ENCODE results near the gene CTNNB1. TPM values are rescaled to one million over a fixed set of nuclear protein-coding genes. Genes with fewer than 3 reads are reported as not detected.

The CTNNB1 gene
- total and polyA plus RNA-seq, 2 of the 8 experiments (the other 6 are each of a cell fraction or from before 2014, with no cell fraction given) = 356 to 579 TPM

DNA sequence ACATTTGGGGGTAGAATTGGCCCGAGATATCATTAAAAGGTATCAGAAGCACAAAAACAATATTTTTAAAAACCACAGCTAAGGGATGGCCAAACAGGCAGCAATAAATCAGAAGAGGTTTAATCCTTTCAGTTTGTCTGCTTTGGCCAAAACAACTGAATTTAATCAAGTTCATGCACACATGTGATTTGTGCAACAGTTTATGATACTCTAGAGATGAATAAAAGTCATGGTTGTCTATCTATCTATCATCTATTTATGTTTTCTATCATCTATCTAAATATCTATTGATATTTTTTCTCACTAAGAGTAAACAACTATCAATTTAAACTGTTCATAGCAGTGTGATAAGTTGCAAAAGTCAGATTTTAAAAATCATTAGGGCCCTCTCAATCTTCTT, 13.0 kb upstream of the CTNNB1 start:
- 92% methylated on average over 1 of the region's 1 CpG; no CpG with 5 or more reads in 1 of the 2 experiments for WGBS, 2 experiments (ENCODE audit: extremely low coverage in 1 of 2, insufficient coverage in 1 of 2, insufficient read length in 1 of 2, insufficient replicate concordance in 2 of 2, low coverage in 1 of 2, low lambda C conversion rate in 2 of 2, missing lambda C conversion rate in 1 of 2)
- CTCF ChIA-PET (ENCODE audit: partially characterized antibody) = no interaction called here
- TF ChIP-seq ZNF274 (IDR thresholded peaks at IDR 0.05; ENCODE audit: borderline replicate concordance, extremely low read depth, low read length) (no peak), SP4 (IDR thresholded peaks at IDR 0.05; ENCODE audit: low read length) (no peak), SIN3A (conservative IDR thresholded peaks at IDR 0.05 in 1 of 2, IDR thresholded peaks at IDR 0.05 in 1 of 2; ENCODE audit: low read depth in 1 of 2, low read length in 2 of 2) (no peak), TBP (IDR thresholded peaks at IDR 0.05; ENCODE audit: low read depth, low read length) (no peak), CBX5 (IDR thresholded peaks at IDR 0.05; ENCODE audit: low read depth, low read length) (no peak), CEBPB (IDR thresholded peaks at IDR 0.05; ENCODE audit: low read depth, low read length) (no peak), TAF7 (optimal IDR thresholded peaks at IDR 0.05; ENCODE audit: borderline replicate concordance, low read depth, low read length) (no peak), SRF (IDR thresholded peaks at IDR 0.05; ENCODE audit: low read depth, low read length) (no peak), NRF1 (IDR thresholded peaks at IDR 0.05; ENCODE audit: low read depth, low read length) (no peak), RAD21 (IDR thresholded peaks at IDR 0.05 in 1 of 2, conservative IDR thresholded peaks at IDR 0.05 in 1 of 2; ENCODE audit: low read depth in 2 of 2, low read length in 2 of 2) (no peak), RFX5 (IDR thresholded peaks at IDR 0.05; ENCODE audit: borderline replicate concordance, low read depth, low read length) (no peak), SIX5 (IDR thresholded peaks at IDR 0.05; ENCODE audit: low read depth, low read length) (no peak)
- TF ChIP-seq, protein P1, sequence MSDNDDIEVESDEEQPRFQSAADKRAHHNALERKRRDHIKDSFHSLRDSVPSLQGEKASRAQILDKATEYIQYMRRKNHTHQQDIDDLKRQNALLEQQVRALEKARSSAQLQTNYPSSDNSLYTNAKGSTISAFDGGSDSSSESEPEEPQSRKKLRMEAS (IDR thresholded peaks at IDR 0.05) = no peak
- TF ChIP-seq, protein P2, sequence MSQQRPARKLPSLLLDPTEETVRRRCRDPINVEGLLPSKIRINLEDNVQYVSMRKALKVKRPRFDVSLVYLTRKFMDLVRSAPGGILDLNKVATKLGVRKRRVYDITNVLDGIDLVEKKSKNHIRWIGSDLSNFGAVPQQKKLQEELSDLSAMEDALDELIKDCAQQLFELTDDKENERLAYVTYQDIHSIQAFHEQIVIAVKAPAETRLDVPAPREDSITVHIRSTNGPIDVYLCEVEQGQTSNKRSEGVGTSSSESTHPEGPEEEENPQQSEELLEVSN (IDR thresholded peaks at IDR 0.05) = no peak

More for the DNA sequence above, 13.0 kb upstream of the CTNNB1 start:
- Histone ChIP-seq H2BK20ac (ENCODE audit: low read length) (no peak overlapping the region), H3K4me2 (ENCODE audit: insufficient read depth in 1 of 2, low read depth in 2 of 2, low read length in 2 of 2) (no peak overlapping the region), H3K23ac (ENCODE audit: insufficient read length) (no peak overlapping the region), H3K4me3 (ENCODE audit: extremely low read depth in 1 of 4, insufficient read depth in 2 of 4, low read depth in 3 of 4, low read length in 4 of 4) (no peak overlapping the region), H4K8ac (ENCODE audit: extremely low read depth, insufficient read depth, low read length) (no peak overlapping the region), H3K27me3 (replicated peaks in 1 of 4; ENCODE audit: control insufficient read depth in 3 of 4, extremely low read depth in 1 of 4, insufficient read depth in 3 of 4, low read length in 3 of 4) (no peaks in the 10 kb centered on the region), H3K9ac (replicated peaks in 1 of 4; ENCODE audit: extremely low read depth in 1 of 4, low read depth in 3 of 4, low read length in 3 of 4) (no peak overlapping the region), H4K20me1 (replicated peaks in 1 of 2; ENCODE audit: control insufficient read depth in 1 of 2, insufficient read depth in 2 of 2, low read length in 2 of 2) (no peaks in the 10 kb centered on the region), H3K14ac (ENCODE audit: insufficient read length) (no peak overlapping the region), H3K79me1 (ENCODE audit: low read depth, low read length) (no peaks in the 10 kb centered on the region), H3K36me3 (ENCODE audit: control insufficient read depth in 2 of 4, insufficient read depth in 4 of 4, low read length in 3 of 4) (no peaks in the 10 kb centered on the region), H4K5ac (ENCODE audit: insufficient read length, low read depth, low read length) (no peak overlapping the region), H2BK15ac (ENCODE audit: low read length) (no peak overlapping the region), H3K4me1 (replicated peaks in 1 of 4; ENCODE audit: control insufficient read depth in 3 of 4, insufficient read depth in 4 of 4, low read length in 3 of 4) (no peaks in the 10 kb centered on the region; a peak in 1 of 7 replicates), H4K91ac (replicated peaks; ENCODE audit: insufficient read length, low read length) (no peak overlapping the region), H3K27ac (ENCODE audit: low read depth, low read length) (no peak overlapping the region), H3K56ac (replicated peaks; ENCODE audit: insufficient read length, low read depth, low read length) (no peak overlapping the region), H3K4ac (replicated peaks; ENCODE audit: insufficient read length, low read depth, low read length) (no peak overlapping the region), H2BK5ac (ENCODE audit: low read depth, low read length) (no peak overlapping the region), H3K23me2 (ENCODE audit: low read depth, low read length) (no peaks in the 10 kb centered on the region), H3K79me2 (ENCODE audit: control insufficient read depth in 1 of 2, insufficient read depth in 2 of 2, low read length in 2 of 2) (no peaks in the 10 kb centered on the region), H3K9me3 (ENCODE audit: insufficient read depth in 2 of 2, low read depth in 1 of 2, low read length in 1 of 2) (no peaks in the 10 kb centered on the region), H3K18ac (ENCODE audit: extremely low read depth, low read length) (no peak overlapping the region), H2AFZ (ENCODE audit: low read length) (0 out of 2 replicates have a peak overlapping the region, but pooled peaks have one; percentile 10), H2AK5ac (ENCODE audit: low read depth, low read length) (no peak overlapping the region), H2BK120ac (replicated peaks; ENCODE audit: low read depth, low read length) (no peak overlapping the region), H2BK12ac (ENCODE audit: low read depth, low read length) (no peak overlapping the region)
- DNase-seq (ENCODE audit: low read depth in 1 of 2, low spot score in 2 of 2) (no peak), FAIRE-seq (no peak)
- POLR2A ChIA-PET (ENCODE audit: partially characterized antibody) = interaction anchor here (0.9 to 1.9 kb wide), 3 partner anchors 9 to 15 kb away, joined by 3 to 14 read pairs (median 4); partner anchors contain the start of gene CTNNB1

Data from H1 (cell line).